GM21529 (cell line): ENCODE data around the gene SAV1.
A peak's percentile ranks its signal among the peaks of the same experiment; 100 is the strongest.
"Not testable (repeated sequence)": the region's sequence is repeated elsewhere in the genome, so short reads cannot be mapped to it uniquely, and the experiment has no call there.

ENCODE experiments used
- ATAC-seq: cut with Tn5 transposase; IDR thresholded peaks from one replicate; pipeline ENCODE4 v1.9.1; 2021; ENCODE audit not compliant: unreplicated experiment

The SAV1 gene

DNA sequence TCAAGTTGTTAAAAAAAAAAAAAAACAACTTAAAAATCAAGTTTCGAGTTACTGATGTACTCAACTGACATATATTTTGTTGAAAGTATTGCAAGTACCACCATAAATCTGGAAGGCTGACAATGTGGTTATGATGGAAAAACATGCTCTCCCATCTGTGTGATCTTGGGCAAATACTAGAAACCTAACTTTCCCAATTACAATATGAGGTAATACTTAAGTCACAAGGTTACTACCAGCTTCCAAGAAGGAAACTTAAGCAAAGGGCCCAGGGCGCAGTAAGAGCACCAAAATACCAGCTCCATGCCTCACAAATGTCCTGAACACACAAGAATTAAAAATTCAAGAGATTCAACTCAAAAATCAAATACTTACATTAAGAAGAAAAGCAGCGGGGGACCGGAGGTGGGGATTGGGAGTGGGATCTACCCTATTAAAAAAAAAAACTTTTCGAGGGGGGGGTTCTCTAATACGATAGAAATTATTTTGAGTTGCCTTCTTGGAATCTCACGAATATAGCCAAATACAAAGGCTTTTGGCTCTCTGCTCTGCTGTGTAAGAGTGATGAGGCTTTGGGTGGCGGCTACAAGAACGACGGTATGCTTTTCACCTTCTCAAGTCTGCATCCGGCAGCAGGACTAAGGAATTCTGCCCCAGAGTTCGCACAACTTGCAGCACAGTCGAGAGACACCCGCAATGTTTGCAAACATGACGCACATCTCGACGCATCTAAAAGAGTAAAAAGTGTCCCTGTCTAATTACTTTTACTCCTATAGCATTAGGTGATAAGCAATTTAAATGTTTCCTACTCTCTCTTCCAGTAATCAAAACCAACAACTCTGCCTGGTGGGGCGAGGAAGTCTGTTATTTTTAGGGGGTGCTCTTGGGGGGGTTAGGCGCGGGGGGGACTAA lies 1.1 kb downstream of the SAV1 start:
- ATAC-seq, result no peak

- ATAC-seq, result not testable (repeated sequence)
Measured at GRCh38 chr14:50665300-50665699, 2.8 kb downstream of the SAV1 start.

- not testable (repeated sequence) for ATAC-seq
Measured at GRCh38 chr14:50664579-50664978, 3.5 kb downstream of the SAV1 start.

DNA sequence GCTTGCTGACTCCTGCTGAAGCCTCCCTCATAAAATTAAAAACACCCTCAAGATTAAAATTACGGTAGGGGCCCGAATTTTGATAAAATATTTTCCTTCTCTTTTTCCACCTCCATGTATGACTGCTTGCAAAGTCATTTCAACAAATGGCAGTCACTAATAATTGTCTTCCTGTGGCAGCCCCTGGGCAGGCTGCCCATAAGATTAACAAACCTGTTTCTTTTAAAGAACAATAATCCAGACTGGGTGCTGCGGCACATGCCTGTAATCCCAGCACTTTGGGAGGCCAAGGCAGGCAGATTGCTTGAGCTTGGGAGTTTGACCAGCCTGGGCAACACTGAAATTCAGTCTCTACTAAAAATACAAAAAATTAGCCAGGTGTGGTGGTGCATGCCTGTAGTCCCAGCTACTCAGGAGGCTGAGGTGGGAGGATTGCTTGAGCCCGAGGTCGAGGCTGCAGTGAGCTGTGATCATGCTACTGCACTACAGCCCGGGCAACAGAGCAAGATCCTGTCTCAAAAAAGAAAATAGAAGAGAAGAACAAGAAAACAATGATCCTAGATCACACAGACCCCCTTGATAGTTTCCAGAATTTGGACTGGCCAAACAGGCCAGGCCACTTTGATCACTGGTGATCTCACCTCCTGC lies 8.7 kb downstream of the SAV1 start:
- ATAC-seq, result no peak

- ATAC-seq, result no peak
Measured at GRCh38 chr14:50658203-50658602, 9.9 kb downstream of the SAV1 start.

GRCh38 chr14:50657753-50658152 lies 10.4 kb downstream of the SAV1 start:
- no peak for ATAC-seq

GRCh38 chr14:50656776-50657175 lies 11.3 kb downstream of the SAV1 start:
- no peak for ATAC-seq

DNA sequence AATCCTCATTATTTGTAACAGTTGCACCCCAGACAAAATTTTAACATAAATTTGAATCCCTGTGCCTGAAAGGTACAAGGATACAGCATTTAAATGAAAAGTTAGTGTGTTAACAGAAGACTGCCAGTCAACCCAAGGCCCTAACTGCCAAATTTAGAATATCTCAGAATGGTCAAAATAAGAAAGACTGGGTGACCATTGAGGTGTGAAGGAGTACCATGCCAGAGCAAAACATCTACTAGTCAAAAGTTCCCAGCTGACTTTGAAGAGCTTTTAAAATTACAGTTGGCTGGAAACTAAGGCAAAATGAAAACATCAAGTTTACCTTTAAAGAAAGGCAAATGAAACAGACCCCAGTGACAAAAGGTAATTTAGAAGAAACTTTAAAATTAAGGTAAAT lies 18.4 kb downstream of the SAV1 start:
- peak; percentile 61 for ATAC-seq

- ATAC-seq, result no peak
Measured at GRCh38 chr14:50647753-50648152, 20.4 kb downstream of the SAV1 start.

DNA sequence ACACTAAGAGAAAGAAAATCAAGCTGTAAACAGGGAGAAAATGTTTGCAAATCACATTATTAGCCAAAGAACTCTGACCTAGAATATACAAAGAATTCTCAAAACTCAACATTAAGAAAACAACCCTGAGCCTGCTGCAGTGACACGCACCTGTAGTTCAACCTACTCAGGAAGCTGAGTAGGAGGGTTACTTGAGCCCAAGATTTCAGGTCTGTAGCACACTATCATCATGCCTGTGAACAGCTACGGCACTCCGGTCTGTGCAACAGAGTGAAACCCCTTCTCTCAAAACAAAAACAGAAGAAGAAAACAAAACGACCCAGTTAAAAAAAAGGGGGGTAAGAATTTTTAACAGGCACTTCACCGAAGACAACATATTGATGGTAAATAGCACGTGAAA lies 20.8 kb downstream of the SAV1 start:
- peak; percentile 91 for ATAC-seq

- no peak for ATAC-seq
Measured at GRCh38 chr14:50635141-50635540, 33.0 kb downstream of the SAV1 start.

- ATAC-seq, result no peak
Measured at GRCh38 chr14:50633954-50634353, 34.2 kb downstream of the SAV1 start.

DNA sequence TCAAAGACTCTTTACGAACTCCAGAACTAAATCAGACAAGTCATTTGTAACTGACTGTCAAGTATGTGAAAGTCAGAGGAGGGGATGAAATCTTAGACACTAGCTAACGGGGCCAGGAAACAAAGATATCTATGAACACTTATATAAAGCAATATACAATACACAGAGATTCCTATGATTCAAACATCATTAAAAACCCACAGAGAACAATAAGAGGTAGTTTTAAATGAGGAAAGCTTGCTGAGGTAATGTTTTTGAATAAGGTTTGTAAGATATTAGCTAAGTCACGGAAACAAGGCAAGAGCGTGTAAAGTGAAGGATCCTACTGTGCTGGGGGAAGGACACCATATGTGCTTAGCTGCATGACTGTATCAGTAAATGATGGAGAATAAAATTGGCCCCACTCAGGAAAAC lies 36.7 kb downstream of the SAV1 start:
- ATAC-seq, result no peak

- not testable (repeated sequence) for ATAC-seq
Measured at GRCh38 chr14:50624947-50625346, 43.2 kb downstream of the SAV1 start.

- no peak for ATAC-seq
Measured at GRCh38 chr14:50624447-50624846, 43.7 kb downstream of the SAV1 start.

DNA sequence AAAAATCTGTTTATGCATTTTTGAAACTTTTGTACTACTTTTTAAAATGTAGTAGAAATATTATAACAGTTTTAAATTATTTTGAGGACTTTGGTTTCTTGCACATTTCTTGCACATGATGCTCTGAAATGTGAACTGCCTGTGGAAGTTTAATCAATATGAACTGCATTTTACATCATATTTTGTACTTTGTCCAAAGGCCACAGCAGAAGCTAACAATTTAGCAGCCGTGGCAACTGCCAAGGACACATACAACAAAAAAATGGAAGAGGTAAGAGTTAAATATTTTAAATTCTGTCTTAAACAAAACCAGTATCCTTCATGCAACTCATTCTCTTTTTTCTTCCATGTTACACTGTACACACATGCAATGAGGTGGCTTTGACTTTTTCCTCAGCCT lies 45.1 kb downstream of the SAV1 start:
- ATAC-seq, result no peak

DNA sequence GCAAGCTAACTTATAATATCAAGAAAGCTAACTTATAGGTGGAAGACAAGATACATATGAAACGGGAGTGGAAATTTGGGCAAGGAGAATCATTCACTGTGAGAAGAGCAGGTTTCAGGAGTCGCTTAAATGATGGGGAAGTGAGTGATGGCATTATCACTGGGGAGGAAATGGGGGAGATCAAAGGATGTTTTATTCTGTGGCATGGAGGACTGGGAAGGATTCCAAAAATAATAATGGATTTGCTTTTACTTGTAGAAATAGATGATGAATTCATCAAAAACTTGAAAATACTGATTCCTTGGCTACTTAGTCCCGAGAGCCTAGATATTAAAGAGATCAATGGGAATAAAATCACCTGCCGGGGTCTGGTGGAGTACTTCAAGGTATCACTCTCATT lies 47.8 kb downstream of the SAV1 start:
- no peak for ATAC-seq

GRCh38 chr14:50619569-50620141 lies 48.5 kb downstream of the SAV1 start:
- no peak for ATAC-seq

- no peak for ATAC-seq
Measured at GRCh38 chr14:50616275-50616674, 51.8 kb downstream of the SAV1 start.

DNA sequence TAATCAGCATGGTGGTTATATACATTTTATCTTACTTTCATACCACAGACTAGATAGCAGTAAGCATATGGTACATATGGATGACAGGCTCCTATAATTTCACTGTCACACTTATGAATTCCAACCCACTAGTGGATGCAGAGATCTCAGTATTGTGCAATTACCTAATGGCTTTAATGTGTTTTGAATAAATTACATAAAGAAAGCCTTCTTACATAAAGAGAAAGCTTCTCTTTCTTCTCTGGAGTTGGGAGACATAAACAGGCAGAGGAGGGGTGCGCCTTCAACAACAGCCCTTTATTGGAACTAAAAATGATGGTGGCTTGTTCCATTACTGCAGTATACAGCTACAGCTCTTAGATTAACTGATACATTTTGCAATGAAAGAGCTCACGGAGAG lies 52.6 kb downstream of the SAV1 start:
- ATAC-seq, result no peak

DNA sequence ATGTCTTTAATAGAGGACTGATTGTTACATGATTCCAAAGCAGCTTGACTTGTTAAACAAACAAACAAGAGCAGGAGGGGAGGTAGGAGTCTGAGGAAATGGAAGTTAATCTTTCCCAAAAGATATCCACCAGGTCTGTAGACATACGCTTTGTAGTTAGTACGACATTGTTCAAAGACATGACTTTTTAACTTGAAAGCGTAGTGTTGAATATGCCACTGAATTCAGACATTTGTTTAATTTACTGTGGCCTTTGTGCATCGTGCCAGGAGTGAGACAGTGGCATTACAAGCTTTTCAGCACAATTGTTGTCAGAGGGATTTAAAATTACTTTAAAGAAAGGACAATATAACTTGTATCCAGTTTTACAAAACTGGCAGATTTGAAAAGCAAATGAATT lies 53.0 kb downstream of the SAV1 start:
- no peak for ATAC-seq

GRCh38 chr14:50612806-50613205 lies 55.3 kb downstream of the SAV1 start:
- ATAC-seq, result no peak
